C4-2B (cell line): ENCODE measurements around the gene CNTN4.

Source experiments
- ZFX ChIP-seq: fragments of 450-650 bp; IDR thresholded peaks from 2 replicates; pipeline ENCODE4 v1.6.1; 2017
- TF ChIP-seq, protein P1 (sequence below): fragments of 450-650 bp; conservative IDR thresholded peaks from 2 replicates; pipeline ENCODE4 v1.5.1; 2017; ENCODE audit warnings: mild to moderate bottlenecking

GRCh38 chr3:2485027-2485375, 386.3 kb downstream of the CNTN4 start:
- TF ChIP-seq, protein P1, sequence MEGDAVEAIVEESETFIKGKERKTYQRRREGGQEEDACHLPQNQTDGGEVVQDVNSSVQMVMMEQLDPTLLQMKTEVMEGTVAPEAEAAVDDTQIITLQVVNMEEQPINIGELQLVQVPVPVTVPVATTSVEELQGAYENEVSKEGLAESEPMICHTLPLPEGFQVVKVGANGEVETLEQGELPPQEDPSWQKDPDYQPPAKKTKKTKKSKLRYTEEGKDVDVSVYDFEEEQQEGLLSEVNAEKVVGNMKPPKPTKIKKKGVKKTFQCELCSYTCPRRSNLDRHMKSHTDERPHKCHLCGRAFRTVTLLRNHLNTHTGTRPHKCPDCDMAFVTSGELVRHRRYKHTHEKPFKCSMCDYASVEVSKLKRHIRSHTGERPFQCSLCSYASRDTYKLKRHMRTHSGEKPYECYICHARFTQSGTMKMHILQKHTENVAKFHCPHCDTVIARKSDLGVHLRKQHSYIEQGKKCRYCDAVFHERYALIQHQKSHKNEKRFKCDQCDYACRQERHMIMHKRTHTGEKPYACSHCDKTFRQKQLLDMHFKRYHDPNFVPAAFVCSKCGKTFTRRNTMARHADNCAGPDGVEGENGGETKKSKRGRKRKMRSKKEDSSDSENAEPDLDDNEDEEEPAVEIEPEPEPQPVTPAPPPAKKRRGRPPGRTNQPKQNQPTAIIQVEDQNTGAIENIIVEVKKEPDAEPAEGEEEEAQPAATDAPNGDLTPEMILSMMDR, result no peak
- no peak for TF ChIP-seq ZFX
